ENCODE results near the gene C12orf60.
A peak's percentile ranks its signal among the peaks of the same experiment; 100 is the strongest.

The C12orf60 gene

DNA sequence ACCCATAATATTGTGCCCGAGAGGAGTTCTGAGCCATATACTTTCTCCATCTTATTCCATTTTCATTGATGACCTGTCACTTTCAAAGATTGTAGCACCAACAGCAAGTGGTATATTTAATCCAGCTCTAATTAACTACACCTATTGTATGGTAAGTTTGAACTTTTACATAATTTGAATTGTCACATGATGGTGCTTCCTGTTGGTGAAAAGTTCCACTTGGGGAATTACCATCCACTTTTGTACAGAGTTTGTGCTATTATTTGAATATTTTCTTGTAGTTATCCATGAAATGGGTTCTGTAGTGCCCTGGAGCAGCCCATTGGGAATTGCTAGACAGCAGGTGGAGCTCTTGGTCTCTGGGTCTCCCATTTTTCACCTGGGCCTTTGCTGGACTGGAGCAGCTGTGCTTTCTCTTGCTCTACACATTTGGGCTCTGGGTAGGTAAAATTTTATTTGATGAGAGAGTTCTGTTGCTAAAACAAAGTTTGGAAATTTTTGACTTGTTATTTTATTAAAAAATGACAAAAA is 7.5 kb downstream of the C12orf60 start:
- H3K79me2 ChIP-seq (ENCODE audit: control insufficient read depth, insufficient read depth, low read length, unreplicated experiment): no peaks in the 10 kb centered on the region
- H3K4me3 ChIP-seq (ENCODE audit: low read depth, low read length): no peak overlapping the region
- H3K27ac ChIP-seq (ENCODE audit: low read depth, low read length): no peak overlapping the region
- H3K27me3 ChIP-seq (ENCODE audit: insufficient read depth, low read length): no peaks in the 10 kb centered on the region
- H2AFZ ChIP-seq (ENCODE audit: low read length, unreplicated experiment): no peak overlapping the region
- H3K36me3 ChIP-seq (ENCODE audit: insufficient read depth, low read length): no peaks in the 10 kb centered on the region
- H3K4me1 ChIP-seq (ENCODE audit: control insufficient read depth, insufficient read depth, low read length, unreplicated experiment): peaks cover 12% of the 10 kb centered on the region

DNA sequence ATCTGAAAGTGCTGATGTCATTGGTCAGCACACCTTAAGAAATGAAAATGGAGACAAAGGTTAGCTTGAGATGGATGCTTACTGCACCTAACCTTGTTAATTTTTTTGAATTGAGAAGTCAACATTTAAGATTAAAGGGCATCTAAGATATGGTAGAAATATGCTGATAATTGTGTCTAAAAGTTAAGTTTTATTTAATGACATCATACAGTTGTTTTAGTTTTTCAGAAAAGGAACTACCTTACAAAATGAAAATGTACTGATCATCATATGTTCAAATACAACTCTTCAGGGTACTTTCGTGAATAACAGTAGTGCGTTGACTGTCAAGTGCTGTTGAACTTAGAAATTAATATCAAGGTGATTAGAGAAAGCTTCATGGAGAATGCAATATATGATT is 8.0 kb downstream of the C12orf60 start:
- Histone ChIP-seq H2AFZ (ENCODE audit: low read length, unreplicated experiment) (no peak overlapping the region), H3K27me3 (ENCODE audit: insufficient read depth, low read length) (no peaks in the 10 kb centered on the region), H3K4me1 (ENCODE audit: control insufficient read depth, insufficient read depth, low read length, unreplicated experiment) (peaks cover 15% of the 10 kb centered on the region), H3K27ac (ENCODE audit: low read depth, low read length) (no peak overlapping the region), H3K4me3 (ENCODE audit: low read depth, low read length) (no peak overlapping the region), H3K36me3 (ENCODE audit: insufficient read depth, low read length) (no peaks in the 10 kb centered on the region), H3K79me2 (ENCODE audit: control insufficient read depth, insufficient read depth, low read length, unreplicated experiment) (no peaks in the 10 kb centered on the region)

DNA sequence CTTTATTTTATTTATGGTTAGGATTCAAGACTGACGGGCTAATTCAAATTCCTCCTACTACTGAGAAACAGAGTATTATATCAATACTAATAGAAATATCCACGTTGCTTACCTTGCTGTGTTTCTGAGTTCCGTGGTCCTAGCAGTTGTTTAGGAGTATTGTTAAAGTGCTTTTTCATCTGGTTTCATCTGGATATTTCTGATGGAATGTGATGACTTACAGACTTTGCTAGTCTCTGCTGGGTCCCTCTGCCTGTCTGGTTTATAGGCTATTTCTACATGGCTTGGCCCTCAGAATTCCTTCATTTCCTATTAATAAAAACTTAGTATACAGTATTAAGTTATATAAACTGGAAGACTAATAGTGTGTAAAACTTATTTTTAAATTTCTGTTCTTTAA is 10.5 kb downstream of the C12orf60 start, which contains the start of gene SMCO3:
SMCO3 (minus strand) TSS at position 169 of the 400 bp plus-strand sequence. CDS start 7,502 bp downstream, outside the sequence.
- Histone ChIP-seq H3K27me3 (ENCODE audit: insufficient read depth, low read length) (no peaks in the 10 kb centered on the region), H2AFZ (ENCODE audit: low read length, unreplicated experiment) (no peak within 1 kb of the TSS)

DNA sequence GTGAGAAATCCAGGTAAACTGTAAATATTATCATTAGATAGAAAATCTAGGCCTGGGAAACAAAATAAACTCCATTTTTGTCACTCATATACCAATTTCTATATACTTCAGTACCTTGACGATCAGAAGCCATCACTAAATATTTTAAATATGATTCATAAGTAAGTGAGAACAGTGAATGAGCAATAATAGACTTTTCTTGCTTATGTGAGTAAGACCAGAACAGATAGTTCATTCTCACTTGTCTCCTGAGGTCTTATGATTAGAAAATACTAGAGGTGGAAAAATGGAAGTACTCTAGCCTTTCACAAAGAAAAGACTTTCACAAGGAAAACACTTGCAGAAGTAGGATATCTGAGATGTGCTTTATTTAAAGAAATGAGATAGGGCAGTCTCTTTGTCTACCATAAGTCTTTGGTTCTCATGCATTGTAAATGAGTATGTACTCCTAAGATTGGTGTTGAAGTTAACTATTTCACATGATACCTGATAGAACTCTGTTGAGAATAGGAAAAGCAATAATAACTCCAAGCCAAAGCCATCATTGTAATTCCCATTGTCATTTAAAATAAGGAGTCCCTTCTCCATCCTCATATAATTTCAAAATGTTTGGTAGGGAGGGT is 20.7 kb downstream of the C12orf60 start:
- Histone ChIP-seq H3K4me3 (ENCODE audit: low read depth, low read length) (no peak overlapping the region), H3K4me1 (ENCODE audit: control insufficient read depth, insufficient read depth, low read length, unreplicated experiment) (peaks cover 40% of the 10 kb centered on the region), H3K27ac (ENCODE audit: low read depth, low read length) (no peak overlapping the region; the same call in 1 of the 2 replicates), H3K79me2 (ENCODE audit: control insufficient read depth, insufficient read depth, low read length, unreplicated experiment) (no peaks in the 10 kb centered on the region), H3K27me3 (ENCODE audit: insufficient read depth, low read length) (no peaks in the 10 kb centered on the region), H2AFZ (ENCODE audit: low read length, unreplicated experiment) (no peak overlapping the region), H3K36me3 (ENCODE audit: insufficient read depth, low read length) (no peaks in the 10 kb centered on the region)

More for the DNA sequence above, 10.5 kb downstream of the C12orf60 start, which contains the start of gene SMCO3:
- no peak within 1 kb of the TSS for H3K4me3 ChIP-seq (ENCODE audit: low read depth, low read length)
- no peaks in the 10 kb centered on the region for H3K79me2 ChIP-seq (ENCODE audit: control insufficient read depth, insufficient read depth, low read length, unreplicated experiment)
- H3K36me3 ChIP-seq (ENCODE audit: insufficient read depth, low read length): no peaks in the 10 kb centered on the region
- H3K27ac ChIP-seq (ENCODE audit: low read depth, low read length): no peak within 1 kb of the TSS
- peaks cover 15% of the 10 kb centered on the region for H3K4me1 ChIP-seq (ENCODE audit: control insufficient read depth, insufficient read depth, low read length, unreplicated experiment)

DNA sequence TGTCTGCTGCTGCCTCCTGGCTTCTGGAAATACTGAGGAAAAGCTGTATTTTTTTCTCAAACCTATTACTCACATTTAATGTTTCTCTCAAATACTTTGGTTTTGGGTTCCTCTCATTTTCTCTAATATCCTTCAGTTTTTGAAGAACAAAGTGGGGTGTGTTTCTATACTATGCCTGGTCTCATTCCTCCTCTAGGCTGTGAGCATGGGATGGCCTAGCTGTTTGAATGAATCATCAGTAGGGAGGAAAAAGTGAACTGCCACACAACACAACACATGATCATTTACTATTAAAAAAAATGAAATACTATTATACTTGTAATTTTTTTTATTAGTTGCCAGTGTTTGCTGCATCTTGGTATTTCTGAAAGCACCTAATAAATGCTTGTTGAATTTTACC is 21.8 kb downstream of the C12orf60 start:
- no peak overlapping the region for H3K4me3 ChIP-seq (ENCODE audit: low read depth, low read length)
- H3K79me2 ChIP-seq (ENCODE audit: control insufficient read depth, insufficient read depth, low read length, unreplicated experiment): no peaks in the 10 kb centered on the region
- no peak overlapping the region for H3K27ac ChIP-seq (ENCODE audit: low read depth, low read length)
- H3K36me3 ChIP-seq (ENCODE audit: insufficient read depth, low read length): no peaks in the 10 kb centered on the region
- H3K4me1 ChIP-seq (ENCODE audit: control insufficient read depth, insufficient read depth, low read length, unreplicated experiment): peaks cover 40% of the 10 kb centered on the region
- H2AFZ ChIP-seq (ENCODE audit: low read length, unreplicated experiment): no peak overlapping the region
- H3K27me3 ChIP-seq (ENCODE audit: insufficient read depth, low read length): no peaks in the 10 kb centered on the region

- Histone ChIP-seq H3K4me3 (ENCODE audit: low read depth, low read length) (no peak overlapping the region), H3K4me1 (ENCODE audit: control insufficient read depth, insufficient read depth, low read length, unreplicated experiment) (peaks cover 40% of the 10 kb centered on the region), H3K27ac (ENCODE audit: low read depth, low read length) (no peak overlapping the region), H3K36me3 (ENCODE audit: insufficient read depth, low read length) (no peaks in the 10 kb centered on the region), H3K27me3 (ENCODE audit: insufficient read depth, low read length) (no peaks in the 10 kb centered on the region), H2AFZ (ENCODE audit: low read length, unreplicated experiment) (peak overlapping the region; percentile 29), H3K79me2 (ENCODE audit: control insufficient read depth, insufficient read depth, low read length, unreplicated experiment) (no peaks in the 10 kb centered on the region)
These were observed 23.0 kb downstream of the C12orf60 start for GRCh38 chr12:14826491-14826890.

DNA sequence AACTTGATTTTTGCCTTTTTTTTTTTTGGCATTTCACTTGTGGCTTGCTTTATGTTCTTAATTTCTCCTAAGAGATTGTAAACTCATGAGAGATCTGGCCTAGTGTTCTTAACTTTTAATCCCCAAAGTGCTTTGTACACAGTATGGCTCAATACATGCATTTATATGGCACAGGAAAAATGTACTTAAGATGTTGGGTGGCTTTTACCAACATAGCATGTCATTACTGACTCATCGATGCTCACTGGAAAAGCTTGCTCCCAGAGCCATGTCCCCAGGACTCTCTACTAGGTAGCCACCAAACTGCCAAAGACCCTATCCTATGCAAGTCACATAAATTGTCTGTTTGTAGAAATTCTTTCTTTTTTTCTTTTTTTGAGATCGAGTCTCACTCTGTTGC is 23.6 kb downstream of the C12orf60 start:
- Histone ChIP-seq H3K4me1 (ENCODE audit: control insufficient read depth, insufficient read depth, low read length, unreplicated experiment) (peaks cover 40% of the 10 kb centered on the region), H3K79me2 (ENCODE audit: control insufficient read depth, insufficient read depth, low read length, unreplicated experiment) (no peaks in the 10 kb centered on the region), H3K27me3 (ENCODE audit: insufficient read depth, low read length) (no peaks in the 10 kb centered on the region), H3K4me3 (ENCODE audit: low read depth, low read length) (no peak overlapping the region), H3K27ac (ENCODE audit: low read depth, low read length) (no peak overlapping the region), H2AFZ (ENCODE audit: low read length, unreplicated experiment) (peak overlapping the region; percentile 29), H3K36me3 (ENCODE audit: insufficient read depth, low read length) (no peaks in the 10 kb centered on the region)

GRCh38 chr12:14828892-14829291 is 25.4 kb downstream of the C12orf60 start:
- no peak overlapping the region for H3K4me3 ChIP-seq (ENCODE audit: low read depth, low read length)
- no peaks in the 10 kb centered on the region for H3K36me3 ChIP-seq (ENCODE audit: insufficient read depth, low read length)
- H3K27me3 ChIP-seq (ENCODE audit: insufficient read depth, low read length): no peaks in the 10 kb centered on the region
- no peak overlapping the region for H2AFZ ChIP-seq (ENCODE audit: low read length, unreplicated experiment)
- H3K27ac ChIP-seq (ENCODE audit: low read depth, low read length): no peak overlapping the region
- peaks cover 36% of the 10 kb centered on the region for H3K4me1 ChIP-seq (ENCODE audit: control insufficient read depth, insufficient read depth, low read length, unreplicated experiment)
- H3K79me2 ChIP-seq (ENCODE audit: control insufficient read depth, insufficient read depth, low read length, unreplicated experiment): no peaks in the 10 kb centered on the region

DNA sequence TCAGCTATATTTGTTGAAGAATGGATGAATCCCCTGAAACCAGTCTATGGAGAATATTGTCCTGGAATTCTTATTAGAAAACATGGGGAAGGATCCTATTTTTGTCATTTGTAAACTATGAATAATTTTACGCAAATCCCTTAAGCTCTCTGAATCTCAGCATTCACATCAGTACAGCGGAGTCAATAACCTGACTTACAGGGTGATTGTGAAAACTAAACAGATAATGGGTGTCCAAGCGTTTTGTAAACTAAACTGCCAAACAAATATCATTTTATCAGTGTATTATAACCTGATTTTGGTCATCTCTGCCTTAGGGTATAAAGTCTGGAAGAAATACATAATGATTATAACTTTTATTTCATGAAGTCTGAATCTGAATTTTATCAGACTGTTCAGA is 29.9 kb downstream of the C12orf60 start:
- Histone ChIP-seq H2AFZ (ENCODE audit: low read length, unreplicated experiment) (peak overlapping the region; percentile 20), H3K4me3 (ENCODE audit: low read depth, low read length) (no peak overlapping the region), H3K27me3 (ENCODE audit: insufficient read depth, low read length) (no peaks in the 10 kb centered on the region), H3K36me3 (ENCODE audit: insufficient read depth, low read length) (no peaks in the 10 kb centered on the region), H3K4me1 (ENCODE audit: control insufficient read depth, insufficient read depth, low read length, unreplicated experiment) (peaks cover 33% of the 10 kb centered on the region), H3K27ac (ENCODE audit: low read depth, low read length) (peak overlapping the region; percentile 21), H3K79me2 (ENCODE audit: control insufficient read depth, insufficient read depth, low read length, unreplicated experiment) (no peaks in the 10 kb centered on the region)

GRCh38 chr12:14833952-14834351 is 30.5 kb downstream of the C12orf60 start:
- H2AFZ ChIP-seq (ENCODE audit: low read length, unreplicated experiment): peak overlapping the region; percentile 20
- peak overlapping the region; percentile 21 for H3K27ac ChIP-seq (ENCODE audit: low read depth, low read length)
- H3K4me1 ChIP-seq (ENCODE audit: control insufficient read depth, insufficient read depth, low read length, unreplicated experiment): peaks cover 36% of the 10 kb centered on the region
- no peaks in the 10 kb centered on the region for H3K36me3 ChIP-seq (ENCODE audit: insufficient read depth, low read length)
- H3K79me2 ChIP-seq (ENCODE audit: control insufficient read depth, insufficient read depth, low read length, unreplicated experiment): no peaks in the 10 kb centered on the region
- H3K4me3 ChIP-seq (ENCODE audit: low read depth, low read length): peak overlapping the region; percentile 17; the same call in 1 of the 2 replicates
- no peaks in the 10 kb centered on the region for H3K27me3 ChIP-seq (ENCODE audit: insufficient read depth, low read length)

DNA sequence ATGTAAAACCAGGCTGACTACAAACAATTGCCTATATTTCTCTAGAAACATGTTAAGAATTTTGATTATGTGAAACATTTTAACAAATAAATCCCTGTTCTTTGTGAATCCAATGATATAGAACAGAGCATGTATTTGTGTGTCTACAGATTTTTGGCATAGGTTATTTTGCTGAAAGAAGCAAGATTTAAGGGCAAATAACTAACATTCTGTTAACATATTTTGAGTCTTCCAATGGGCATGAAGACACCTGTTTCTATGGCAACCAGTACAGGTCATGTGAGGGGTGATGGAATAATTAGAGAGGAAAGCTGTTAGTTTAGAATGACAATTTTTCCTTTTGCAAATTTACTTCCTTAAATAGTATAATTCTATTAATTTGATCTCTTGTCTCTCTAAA is 31.0 kb downstream of the C12orf60 start:
- Histone ChIP-seq H3K4me3 (ENCODE audit: low read depth, low read length) (no peak overlapping the region), H3K27me3 (ENCODE audit: insufficient read depth, low read length) (no peaks in the 10 kb centered on the region), H3K79me2 (ENCODE audit: control insufficient read depth, insufficient read depth, low read length, unreplicated experiment) (no peaks in the 10 kb centered on the region), H3K36me3 (ENCODE audit: insufficient read depth, low read length) (no peaks in the 10 kb centered on the region), H2AFZ (ENCODE audit: low read length, unreplicated experiment) (no peak overlapping the region), H3K4me1 (ENCODE audit: control insufficient read depth, insufficient read depth, low read length, unreplicated experiment) (peaks cover 36% of the 10 kb centered on the region), H3K27ac (ENCODE audit: low read depth, low read length) (peak overlapping the region; percentile 47; the same call in 1 of the 2 replicates)

Data from ACC112 (cell line).